NCI-H524 (cell line): ENCODE measurements around the gene PRF1.
"Not testable (repeated sequence)": the region's sequence is repeated elsewhere in the genome, so short reads cannot be mapped to it uniquely, and the experiment has no call there.

Experiments
- DNase-seq, 2 experiments: peaks; one replicate each; lab custom pipeline; 2025; lab: John Stamatoyannopoulos, UW

Gene PRF1

GRCh38 chr10:70602665-70603448 lies at the start of gene PRF1:
Gene PRF1 (minus strand): TSS chr10:70602741. CDS start chr10:70600902, 1,839 bp downstream.
- DNase-seq = no peak

GRCh38 chr10:70651661-70652060 lies 49.1 kb upstream of the PRF1 start:
- DNase-seq = no peak

- no peak for DNase-seq
These were observed 48.2 kb upstream of the PRF1 start for GRCh38 chr10:70650718-70651117.

GRCh38 chr10:70650104-70650503 lies 47.6 kb upstream of the PRF1 start:
- DNase-seq = no peak

GRCh38 chr10:70649526-70649925 lies 47.0 kb upstream of the PRF1 start:
- no peak for DNase-seq

- DNase-seq = no peak
These were observed 45.9 kb upstream of the PRF1 start for GRCh38 chr10:70648427-70648826.

- DNase-seq = no peak
These were observed 44.5 kb upstream of the PRF1 start for GRCh38 chr10:70647086-70647485.

GRCh38 chr10:70644959-70645358 lies 42.4 kb upstream of the PRF1 start:
- DNase-seq = not testable (repeated sequence)

GRCh38 chr10:70643272-70643671 lies 40.7 kb upstream of the PRF1 start:
- DNase-seq = not testable (repeated sequence)

- DNase-seq = not testable (repeated sequence)
These were observed 37.3 kb upstream of the PRF1 start for GRCh38 chr10:70639640-70640383.

GRCh38 chr10:70634515-70634914 lies 32.0 kb upstream of the PRF1 start:
- not testable (repeated sequence) for DNase-seq

- no peak for DNase-seq
These were observed 31.5 kb upstream of the PRF1 start for GRCh38 chr10:70634011-70634410.

GRCh38 chr10:70631735-70632134 lies 29.2 kb upstream of the PRF1 start:
- DNase-seq = not testable (repeated sequence)

GRCh38 chr10:70629338-70629737 lies 26.8 kb upstream of the PRF1 start:
- DNase-seq = no peak

GRCh38 chr10:70626056-70626455 lies 23.5 kb upstream of the PRF1 start:
- DNase-seq = no peak

GRCh38 chr10:70622981-70623844 lies 20.7 kb upstream of the PRF1 start:
- DNase-seq = no peak

- DNase-seq = no peak
These were observed 20.0 kb upstream of the PRF1 start for GRCh38 chr10:70622541-70622940.

GRCh38 chr10:70621503-70622078 lies 19.1 kb upstream of the PRF1 start:
- DNase-seq = no peak

GRCh38 chr10:70620020-70620289 lies 17.4 kb upstream of the PRF1 start:
- DNase-seq = no peak

GRCh38 chr10:70619271-70620019 lies 16.9 kb upstream of the PRF1 start:
- DNase-seq = peak in 1 of 2 experiments; percentile 11

GRCh38 chr10:70618663-70619062 lies 16.1 kb upstream of the PRF1 start:
- no peak for DNase-seq
